HG03159 (cell line): ENCODE measurements around the gene PRPF38A.
"Not testable (repeated sequence)": the region's sequence is repeated elsewhere in the genome, so short reads cannot be mapped to it uniquely, and the experiment has no call there.

Experiments used
- ATAC-seq: cut with Tn5 transposase; IDR thresholded peaks from one replicate; pipeline ENCODE4 v1.9.1; 2021; ENCODE audit warnings: mild to moderate bottlenecking, moderate library complexity; ENCODE audit not compliant: unreplicated experiment

The PRPF38A gene, protein sequence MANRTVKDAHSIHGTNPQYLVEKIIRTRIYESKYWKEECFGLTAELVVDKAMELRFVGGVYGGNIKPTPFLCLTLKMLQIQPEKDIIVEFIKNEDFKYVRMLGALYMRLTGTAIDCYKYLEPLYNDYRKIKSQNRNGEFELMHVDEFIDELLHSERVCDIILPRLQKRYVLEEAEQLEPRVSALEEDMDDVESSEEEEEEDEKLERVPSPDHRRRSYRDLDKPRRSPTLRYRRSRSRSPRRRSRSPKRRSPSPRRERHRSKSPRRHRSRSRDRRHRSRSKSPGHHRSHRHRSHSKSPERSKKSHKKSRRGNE

GRCh38 chr1:52404116-52404974 is at the start of gene PRPF38A, which contains the start of gene ORC1:
PRPF38A (plus strand) TSS chr1:52404602; CDS start chr1:52404750, 148 bp downstream.
ORC1 (minus strand) TSS chr1:52404423; CDS start chr1:52402223, 2,200 bp downstream.
- ATAC-seq: peak; percentile 90

- no peak for ATAC-seq
Measured at GRCh38 chr1:52355436-52355835, 49.0 kb upstream of the PRPF38A start.

DNA sequence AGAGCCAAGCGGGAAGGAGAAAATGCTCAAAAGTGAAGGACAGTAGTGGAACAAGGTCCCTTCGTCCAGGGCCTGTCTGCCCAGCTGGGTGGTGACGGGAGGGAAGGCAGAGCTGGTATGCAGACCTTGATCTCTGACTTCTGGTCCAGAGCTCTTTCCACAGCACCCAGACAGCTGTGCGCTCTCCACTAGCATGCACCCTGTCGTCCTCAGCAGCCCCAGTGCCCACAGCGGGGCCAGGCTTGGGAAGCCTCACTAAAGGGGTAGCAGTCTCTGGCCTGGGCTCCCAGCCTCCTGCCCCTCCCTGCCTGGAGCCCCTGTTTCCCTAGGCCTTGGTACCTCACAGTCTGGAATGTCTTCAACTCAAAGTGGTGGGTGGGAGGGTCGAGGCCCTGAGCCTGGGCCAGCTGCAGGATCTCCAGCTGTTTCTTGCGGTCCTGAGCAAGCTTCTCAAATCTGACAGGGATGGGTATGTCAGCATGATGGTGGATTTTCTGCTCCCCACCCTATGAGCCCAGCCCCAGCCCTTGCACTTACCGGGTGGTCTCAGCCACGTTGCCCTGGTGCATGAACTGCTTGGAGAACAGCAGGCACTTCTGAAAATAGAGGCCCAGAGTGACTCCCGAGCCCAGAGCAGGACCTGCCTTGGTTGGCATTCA is 48.4 kb upstream of the PRPF38A start:
- ATAC-seq: no peak

- no peak for ATAC-seq
Measured at GRCh38 chr1:52356818-52357355, 47.5 kb upstream of the PRPF38A start.

DNA sequence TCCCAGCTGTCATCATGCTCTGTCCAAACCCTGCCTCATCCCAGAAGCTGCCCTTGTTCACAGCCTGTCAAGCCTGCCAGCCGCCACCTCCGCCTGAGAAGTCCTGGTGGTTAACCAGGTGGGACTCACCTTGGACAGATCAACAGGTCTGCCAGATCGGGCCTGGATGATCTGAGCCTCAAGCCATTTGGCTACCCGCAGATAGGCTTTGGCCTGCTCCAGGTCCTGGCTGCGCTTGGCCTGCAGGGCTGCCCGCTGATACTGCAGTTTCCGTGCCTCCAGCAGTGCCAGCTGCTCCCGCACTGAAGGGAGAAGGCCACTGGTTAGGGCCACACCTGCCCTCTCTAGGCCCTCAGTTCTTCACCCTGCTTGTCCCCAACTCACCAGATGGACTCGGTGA is 47.0 kb upstream of the PRPF38A start:
- ATAC-seq: no peak

- no peak for ATAC-seq
Measured at GRCh38 chr1:52358851-52359497, 45.4 kb upstream of the PRPF38A start.

GRCh38 chr1:52359676-52360594 is 44.5 kb upstream of the PRPF38A start:
- ATAC-seq: no peak

- ATAC-seq: no peak
Measured at GRCh38 chr1:52360595-52360968, 43.8 kb upstream of the PRPF38A start.

- ATAC-seq: no peak
Measured at GRCh38 chr1:52364235-52364839, 40.1 kb upstream of the PRPF38A start.

GRCh38 chr1:52365071-52365745 is 39.2 kb upstream of the PRPF38A start:
- no peak for ATAC-seq

DNA sequence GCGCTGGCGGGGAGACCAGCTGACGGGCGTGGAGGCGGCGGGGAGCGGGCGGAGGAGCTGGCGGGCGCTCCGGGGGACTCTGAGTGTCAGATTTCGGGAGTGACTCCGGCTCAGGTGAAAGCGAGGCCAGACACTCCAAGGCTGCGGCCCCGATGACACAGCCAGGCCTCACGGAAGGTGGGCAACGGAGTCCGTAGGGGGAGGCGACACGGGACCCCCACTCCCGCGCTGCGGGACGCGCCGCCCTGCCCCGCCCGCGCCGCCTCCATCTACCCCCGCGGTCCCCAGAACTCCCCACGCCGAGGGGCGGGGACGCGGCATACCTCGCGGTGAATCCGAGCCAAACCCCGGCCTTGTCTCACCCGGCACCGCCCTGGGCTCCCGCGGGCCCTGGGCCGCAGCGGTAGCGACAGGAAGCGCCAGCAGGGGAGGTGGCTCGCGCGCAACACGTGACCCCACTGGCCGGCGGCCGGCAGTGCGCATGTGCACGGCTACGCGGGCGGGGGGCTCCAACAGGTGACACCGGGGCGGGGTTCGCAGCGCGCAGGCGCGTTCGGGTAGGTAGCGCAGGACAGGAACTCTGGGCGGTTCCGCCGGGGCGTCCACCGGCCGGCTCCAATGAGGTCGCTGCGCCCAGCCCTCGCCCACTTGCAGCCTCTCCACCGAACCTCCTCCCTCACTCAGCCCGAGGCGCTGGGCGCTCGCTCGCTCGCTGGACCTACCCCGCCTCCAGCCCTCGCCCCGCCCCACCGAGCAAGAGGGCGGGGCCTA is 38.5 kb upstream of the PRPF38A start, which contains the start of gene CC2D1B:
CC2D1B (minus strand) TSS at position 460 of the 771 bp plus-strand sequence. CDS start 1,585 bp downstream, outside the sequence.
- peak; percentile 90 for ATAC-seq

DNA sequence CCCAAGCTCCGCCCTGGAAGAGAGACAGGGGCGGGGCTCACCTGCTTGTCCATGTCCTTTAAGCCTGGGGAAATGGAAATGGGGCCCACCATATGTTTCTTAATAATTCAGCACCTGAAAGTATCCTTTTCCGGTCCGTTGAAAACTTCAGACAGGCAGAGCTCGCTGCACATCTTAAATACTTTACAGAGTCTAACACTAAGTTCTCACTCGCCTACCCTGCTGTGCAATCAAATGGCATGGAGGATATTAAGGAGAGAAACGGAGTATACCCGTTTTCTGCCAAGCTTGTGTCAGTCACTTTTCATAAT is 37.9 kb upstream of the PRPF38A start:
- no peak for ATAC-seq

DNA sequence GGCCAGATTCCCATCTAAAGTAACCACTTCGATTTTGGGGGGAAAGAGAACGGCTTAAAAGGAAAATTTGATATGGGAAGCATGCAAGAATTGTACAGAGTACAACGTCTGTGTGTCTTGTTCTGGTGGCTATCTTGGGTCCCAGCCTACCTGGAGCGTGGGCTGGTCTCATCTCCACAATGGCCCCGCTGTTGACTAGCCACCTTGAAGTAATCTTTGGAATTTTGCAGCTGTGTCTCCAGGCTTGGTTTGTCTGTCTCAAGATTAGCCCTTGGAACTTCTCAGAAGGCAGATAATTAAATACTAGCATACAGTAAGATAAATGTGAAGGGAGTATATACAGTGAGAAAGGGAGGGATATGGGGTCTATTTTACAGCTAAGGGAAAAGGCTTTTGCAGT is 37.1 kb upstream of the PRPF38A start:
- ATAC-seq: no peak

- ATAC-seq: no peak
Measured at GRCh38 chr1:52368383-52369172, 35.8 kb upstream of the PRPF38A start.

DNA sequence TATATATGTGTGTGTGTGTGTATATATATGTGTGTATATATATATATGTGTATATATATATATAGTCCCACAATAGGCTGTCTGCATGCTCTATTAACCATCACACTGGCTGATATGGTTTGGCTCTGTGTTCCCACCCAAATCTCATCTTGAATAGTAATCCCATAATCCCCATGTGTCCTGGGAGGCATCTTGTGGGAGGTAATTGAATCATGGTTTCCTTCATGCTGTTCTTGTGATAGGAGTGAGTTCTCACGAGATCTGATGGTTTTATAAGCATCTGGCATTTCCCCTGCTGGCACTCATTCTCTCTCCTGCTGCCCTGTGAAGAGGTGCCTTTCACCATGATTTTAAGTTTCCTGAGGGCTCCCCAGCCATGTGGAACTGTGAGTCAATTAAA is 34.6 kb upstream of the PRPF38A start:
- not testable (repeated sequence) for ATAC-seq

- no peak for ATAC-seq
Measured at GRCh38 chr1:52385376-52385775, 19.0 kb upstream of the PRPF38A start.

GRCh38 chr1:52386458-52386857 is 17.9 kb upstream of the PRPF38A start:
- no peak for ATAC-seq
